ENCODE measurements around the gene TMEM185A.
"Not testable (repeated sequence)": the region's sequence is repeated elsewhere in the genome, so short reads cannot be mapped to it uniquely, and the experiment has no call there.

TMEM185A gene

GRCh38 chrX:149551939-149552248, 79.7 kb downstream of the TMEM185A start:
- DNase-seq (ENCODE audit: low spot score), result not testable (repeated sequence)

GRCh38 chrX:149551245-149551938, 80.2 kb downstream of the TMEM185A start:
- DNase-seq (ENCODE audit: low spot score), result not testable (repeated sequence)

GRCh38 chrX:149550454-149550853, 81.1 kb downstream of the TMEM185A start:
- not testable (repeated sequence) for DNase-seq (ENCODE audit: low spot score)

GRCh38 chrX:149549701-149550100, 81.9 kb downstream of the TMEM185A start, which contains the start of gene HSFX3:
Gene HSFX3, minus strand, starts transcription at chrX:149549924. Its CDS starts 72 bp downstream, at chrX:149549852.
- not testable (repeated sequence) for DNase-seq (ENCODE audit: low spot score)

GRCh38 chrX:149547782-149548181, 83.8 kb downstream of the TMEM185A start:
- DNase-seq (ENCODE audit: low spot score), result not testable (repeated sequence)

- DNase-seq (ENCODE audit: low spot score), result not testable (repeated sequence)
Measured at GRCh38 chrX:149546962-149547361, 84.6 kb downstream of the TMEM185A start.

All from SW480 (cell line).